ENCODE measurements around the gene CREM. TPM values are rescaled to one million over a fixed set of nuclear protein-coding genes. Genes with fewer than 3 reads are reported as not detected.

Gene CREM
- total RNA-seq, 3 donors from 2014 or later: 11.8 to 27.4 (median 13.5) TPM

DNA sequence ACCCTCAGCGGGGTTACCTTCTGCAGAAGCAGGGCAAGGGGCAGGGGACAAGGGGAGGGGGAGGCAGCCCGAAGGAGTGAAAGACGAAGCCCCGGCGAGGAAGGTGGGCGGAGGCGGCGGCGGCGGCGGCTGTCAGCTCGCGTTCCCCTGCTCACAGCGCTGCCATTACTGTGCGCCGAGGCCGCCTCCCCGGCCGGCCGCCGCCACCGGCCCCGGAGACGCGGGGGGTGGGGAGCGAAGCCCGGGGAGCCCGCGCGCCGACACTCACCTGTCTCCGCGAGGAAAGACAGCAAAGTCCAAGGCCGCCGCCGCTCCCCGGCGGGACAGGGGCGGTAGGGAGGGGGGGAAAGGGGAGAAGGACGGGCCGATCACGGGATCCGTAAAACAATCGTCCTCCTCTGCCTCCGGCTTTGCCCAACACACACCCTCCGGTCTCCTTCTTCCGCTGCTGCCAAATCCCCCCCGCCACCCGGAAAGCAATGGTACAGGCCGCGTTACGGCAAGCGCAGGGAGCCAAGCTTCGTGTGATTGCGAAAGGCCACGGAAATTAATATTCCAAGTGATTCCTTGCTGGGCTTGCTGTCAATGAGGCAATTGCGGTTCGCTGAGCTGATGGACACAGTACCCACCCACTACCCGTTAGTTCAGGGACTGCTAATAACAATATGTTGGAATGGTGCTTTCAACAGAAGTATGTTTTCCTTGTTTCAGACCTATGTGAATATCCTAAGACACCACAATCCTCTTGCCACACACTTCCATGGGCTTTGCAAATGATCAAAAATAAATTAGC lies 36.3 kb upstream of the CREM start, which contains the start of gene CUL2:
Gene CUL2 (minus strand): TSS at position 180 of the 793 bp plus-strand sequence. CDS start 19,024 bp downstream, outside the sequence.
- DNase-seq: peak; percentile 93 to 95 (median 93)
- H3K9me3 ChIP-seq: no peaks in the 10 kb centered on the region
- H3K4me3 ChIP-seq: peak within 1 kb of the TSS; percentile 83
- no peaks in the 10 kb centered on the region for H3K36me3 ChIP-seq (ENCODE audit: low read depth)
- ATAC-seq: peak; percentile 98
- no peak for TF ChIP-seq CTCF (IDR thresholded peaks at IDR 0.05)
- H3K4me1 ChIP-seq (ENCODE audit: low read depth): peaks cover 31% of the 10 kb centered on the region
- intact Hi-C loops (cut with DNase I, micrococcal nuclease): no loop called here

DNA sequence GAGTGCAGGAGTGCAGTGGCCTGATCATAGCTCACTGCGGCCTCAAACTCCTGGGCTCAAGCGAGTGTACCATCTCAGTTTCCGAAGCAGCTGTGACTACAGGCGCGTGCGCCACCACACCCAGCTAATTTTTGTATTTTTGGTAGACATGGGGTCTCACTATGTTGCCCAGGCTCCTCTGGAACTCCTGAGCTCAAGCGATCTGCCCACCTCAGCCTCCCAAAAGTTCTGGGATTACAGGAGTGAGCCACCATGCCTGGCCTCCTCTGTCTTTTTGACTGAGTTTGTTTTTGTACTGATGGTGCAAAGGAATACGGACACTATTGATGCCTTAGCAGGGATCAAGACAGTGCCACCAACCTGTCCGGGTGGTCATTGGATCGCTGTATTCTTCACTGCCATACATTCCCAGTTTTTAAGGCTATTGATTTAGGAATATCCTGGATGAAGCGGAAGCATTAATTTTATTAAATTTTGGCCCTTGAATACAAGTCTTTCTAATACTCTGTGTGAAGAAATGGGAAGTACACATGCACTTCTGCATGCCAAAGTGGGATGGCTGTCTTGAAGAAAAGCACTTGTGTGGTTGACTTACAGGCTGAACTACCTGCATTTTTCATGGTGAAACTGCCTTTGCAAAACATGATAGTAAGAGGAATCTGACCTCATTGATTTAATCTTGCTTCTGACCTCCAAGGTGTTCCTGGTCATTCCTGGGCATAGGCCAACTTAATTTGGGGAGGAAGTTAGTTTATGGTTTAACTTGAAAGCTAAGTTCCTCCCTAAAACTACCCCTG lies 34.5 kb upstream of the CREM start:
- no peaks in the 10 kb centered on the region for H3K9me3 ChIP-seq
- no peak for TF ChIP-seq CTCF (IDR thresholded peaks at IDR 0.05)
- H3K36me3 ChIP-seq (ENCODE audit: low read depth): no peaks in the 10 kb centered on the region
- intact Hi-C loops (cut with DNase I, micrococcal nuclease): no loop called here
- ATAC-seq: no peak
- peaks cover 22% of the 10 kb centered on the region for H3K4me1 ChIP-seq (ENCODE audit: low read depth)
- no peak for DNase-seq
- no peak overlapping the region for H3K4me3 ChIP-seq

DNA sequence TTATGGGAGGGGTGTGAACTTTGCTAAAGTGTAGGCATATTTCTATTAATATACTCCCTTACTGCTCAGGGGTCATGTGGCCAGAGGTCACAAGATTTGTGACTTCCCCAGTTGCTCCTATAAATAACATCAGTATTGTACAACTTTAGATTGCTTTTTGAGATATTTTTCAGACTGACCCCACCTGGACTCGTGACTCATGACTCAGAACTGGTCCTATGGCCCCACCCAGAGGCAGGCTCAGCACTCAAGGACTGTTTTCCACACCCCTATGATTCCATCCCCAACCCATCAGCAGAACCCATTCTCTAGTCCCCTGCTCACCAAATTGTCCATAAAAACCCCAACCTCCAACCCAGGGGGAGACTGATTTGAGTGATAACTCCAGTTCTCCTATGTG lies 33.8 kb upstream of the CREM start:
- peak in 1 of 3 donors; percentile 8 for DNase-seq
- Histone ChIP-seq H3K4me1 (ENCODE audit: low read depth) (peaks cover 21% of the 10 kb centered on the region), H3K4me3 (no peak overlapping the region), H3K9me3 (no peaks in the 10 kb centered on the region), H3K36me3 (ENCODE audit: low read depth) (no peaks in the 10 kb centered on the region)
- no peak for ATAC-seq
- no peak for TF ChIP-seq CTCF (IDR thresholded peaks at IDR 0.05)
- intact Hi-C loops (cut with DNase I, micrococcal nuclease): no loop called here

DNA sequence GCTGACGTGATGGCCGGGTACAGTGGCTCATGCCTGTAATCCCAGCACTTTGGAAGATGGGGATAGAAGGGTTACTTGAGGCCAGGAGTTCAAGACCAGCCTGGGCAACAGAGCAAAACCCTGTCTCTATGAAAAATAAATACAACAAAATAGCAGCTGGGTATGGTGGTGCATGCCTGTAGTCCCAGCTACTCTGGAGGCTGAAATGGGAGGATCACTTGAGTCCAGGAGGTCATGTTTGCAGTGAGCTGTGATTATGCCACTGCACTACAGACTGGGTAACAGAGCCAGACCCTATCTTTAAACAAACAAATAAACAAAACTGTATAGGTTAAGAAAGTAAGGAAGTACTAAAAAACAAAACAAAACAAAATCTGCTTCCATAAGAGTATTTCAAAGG lies 30.3 kb upstream of the CREM start:
- no peak for DNase-seq
- Histone ChIP-seq H3K4me1 (ENCODE audit: low read depth) (no peaks in the 10 kb centered on the region), H3K9me3 (no peaks in the 10 kb centered on the region), H3K4me3 (no peak overlapping the region), H3K36me3 (ENCODE audit: low read depth) (no peaks in the 10 kb centered on the region)
- intact Hi-C loops (cut with DNase I, micrococcal nuclease): no loop called here
- no peak for ATAC-seq
- no peak for TF ChIP-seq CTCF (IDR thresholded peaks at IDR 0.05)

- TF ChIP-seq CTCF (IDR thresholded peaks at IDR 0.05): no peak
- no peak for ATAC-seq
- DNase-seq: no peak
- H3K4me1 ChIP-seq (ENCODE audit: low read depth): no peaks in the 10 kb centered on the region
- intact Hi-C loops (cut with DNase I, micrococcal nuclease): no loop called here
- H3K9me3 ChIP-seq: no peaks in the 10 kb centered on the region
- H3K4me3 ChIP-seq: no peak overlapping the region
- H3K36me3 ChIP-seq (ENCODE audit: low read depth): no peaks in the 10 kb centered on the region
These were observed 29.1 kb upstream of the CREM start for GRCh38 chr10:35097510-35097909.

All from mucosa of descending colon (tissue), 3 donors.